Measurements from ENCODE around the gene STARD10.
"Not testable (repeated sequence)": the region's sequence is repeated elsewhere in the genome, so short reads cannot be mapped to it uniquely, and the experiment has no call there.

STARD10 gene, protein sequence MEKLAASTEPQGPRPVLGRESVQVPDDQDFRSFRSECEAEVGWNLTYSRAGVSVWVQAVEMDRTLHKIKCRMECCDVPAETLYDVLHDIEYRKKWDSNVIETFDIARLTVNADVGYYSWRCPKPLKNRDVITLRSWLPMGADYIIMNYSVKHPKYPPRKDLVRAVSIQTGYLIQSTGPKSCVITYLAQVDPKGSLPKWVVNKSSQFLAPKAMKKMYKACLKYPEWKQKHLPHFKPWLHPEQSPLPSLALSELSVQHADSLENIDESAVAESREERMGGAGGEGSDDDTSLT

GRCh38 chr11:72793425-72794367 lies at the start of gene STARD10:
STARD10 (minus strand) TSS chr11:72794047; CDS start chr11:72781181, 12,866 bp downstream.
- peak; percentile 99 for DNase-seq

DNA sequence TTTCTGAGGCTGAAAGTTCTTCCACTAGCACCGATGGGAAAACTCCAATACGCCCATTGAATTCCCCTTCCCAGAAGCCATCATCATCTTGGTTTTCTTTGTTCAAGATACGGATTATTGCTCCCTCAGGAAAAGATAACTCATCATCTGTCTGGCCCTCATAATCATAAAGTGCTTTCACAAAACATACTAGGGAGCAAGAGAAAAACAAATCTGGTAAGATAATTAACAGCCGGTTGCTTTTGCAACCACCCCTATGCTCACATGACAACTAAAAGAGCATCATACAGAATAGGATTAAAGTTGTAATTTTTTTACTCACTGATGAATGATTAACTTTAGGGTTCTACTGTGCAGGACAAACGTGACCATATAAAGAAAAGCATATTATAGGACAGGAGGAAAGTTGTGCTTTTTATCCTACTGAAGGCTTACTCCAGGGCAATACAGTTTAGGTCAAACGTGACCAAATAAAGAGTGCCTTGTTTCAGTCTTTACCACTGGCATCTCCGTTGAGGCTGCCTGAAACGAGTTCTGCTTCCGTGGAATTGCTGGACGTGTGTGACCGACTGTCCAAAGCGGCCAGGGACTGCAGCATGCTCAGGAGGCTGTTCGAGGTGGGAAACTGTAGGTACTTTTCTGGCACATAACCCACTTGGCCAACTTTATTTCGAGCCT lies 48.9 kb upstream of the STARD10 start:
- DNase-seq = no peak

DNA sequence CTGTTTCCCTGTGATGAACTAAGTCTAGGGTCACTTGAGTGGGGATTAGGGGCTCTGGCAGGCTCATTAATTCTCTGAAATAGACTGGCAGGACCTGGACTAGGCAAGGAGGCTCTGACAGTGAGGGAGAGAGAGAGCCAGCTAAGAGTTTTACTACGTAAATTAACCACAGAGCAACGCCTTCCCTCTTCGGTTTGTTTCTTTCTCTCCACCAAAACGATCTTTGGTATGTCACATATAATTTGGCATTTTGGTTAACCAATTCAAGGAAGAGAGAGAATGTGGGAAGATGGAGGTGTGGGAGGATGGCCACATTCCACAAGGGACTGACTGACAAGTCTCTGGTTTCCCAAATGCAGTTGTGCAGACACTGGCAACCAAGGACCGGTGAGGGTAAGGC lies 48.3 kb upstream of the STARD10 start:
- no peak for DNase-seq

DNA sequence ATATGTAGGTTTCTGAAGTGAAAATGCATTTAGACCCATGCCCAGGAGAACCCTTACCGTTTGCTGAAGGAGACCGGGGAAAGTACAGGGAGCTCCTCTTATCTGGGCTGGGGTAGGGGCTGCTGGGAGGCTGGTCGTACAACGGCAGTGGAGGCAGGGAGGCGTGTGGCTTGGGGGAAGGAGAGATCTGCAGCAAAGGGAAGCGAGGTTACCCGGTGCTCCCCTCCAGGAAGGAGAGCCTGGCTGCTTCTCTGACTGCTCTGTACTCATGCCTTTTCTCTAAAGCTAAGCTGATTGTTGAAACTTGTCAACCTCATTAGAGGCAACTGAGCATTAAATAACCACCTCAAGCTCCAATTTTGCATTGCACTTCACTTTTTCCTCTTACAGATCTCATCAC lies 47.5 kb upstream of the STARD10 start:
- DNase-seq = no peak

DNA sequence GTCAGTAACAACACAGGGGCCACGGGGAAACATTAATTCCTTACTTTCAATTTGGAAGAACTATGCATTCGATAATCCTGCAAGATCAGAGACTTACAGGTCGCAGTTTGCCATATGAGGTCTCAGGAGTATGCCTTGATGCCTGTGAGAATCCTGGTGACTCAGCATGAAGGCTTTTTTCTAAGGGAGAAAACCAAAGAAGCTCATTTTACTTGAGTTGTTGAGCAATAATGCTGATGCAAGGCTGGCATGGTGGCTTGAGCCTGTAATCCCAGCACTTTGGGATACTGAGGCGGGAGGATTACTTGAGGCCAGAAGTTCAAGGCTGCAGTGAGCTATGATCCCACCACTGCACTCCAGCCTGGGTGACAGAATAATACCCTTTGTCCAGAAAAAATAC lies 46.9 kb upstream of the STARD10 start:
- DNase-seq = no peak

- no peak for DNase-seq
These were observed 45.0 kb upstream of the STARD10 start for GRCh38 chr11:72838691-72839305.

GRCh38 chr11:72836111-72836510 lies 42.3 kb upstream of the STARD10 start:
- DNase-seq = no peak

DNA sequence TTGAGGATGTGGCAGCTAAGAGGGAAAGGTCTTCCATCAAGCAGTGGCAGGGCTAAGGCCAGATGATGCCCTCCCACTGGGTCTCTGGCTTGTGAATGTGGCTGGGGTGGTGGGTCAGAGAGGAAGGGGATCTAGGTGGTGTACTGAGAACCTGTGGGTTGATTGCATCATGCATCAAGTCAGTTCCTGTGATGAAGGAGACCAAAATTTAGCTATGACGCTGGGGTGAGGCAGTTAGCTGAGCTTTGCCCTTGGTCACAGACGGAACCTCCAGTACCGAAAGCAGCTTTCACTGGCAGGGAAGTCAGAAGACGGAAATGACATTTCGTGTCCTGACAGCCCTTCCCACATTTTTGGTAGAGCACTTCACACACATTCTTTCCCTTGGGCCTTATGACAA lies 41.1 kb upstream of the STARD10 start:
- no peak for DNase-seq

- no peak for DNase-seq
These were observed 40.1 kb upstream of the STARD10 start for GRCh38 chr11:72833811-72834493.

- DNase-seq = no peak
These were observed 39.4 kb upstream of the STARD10 start for GRCh38 chr11:72833083-72833733.

DNA sequence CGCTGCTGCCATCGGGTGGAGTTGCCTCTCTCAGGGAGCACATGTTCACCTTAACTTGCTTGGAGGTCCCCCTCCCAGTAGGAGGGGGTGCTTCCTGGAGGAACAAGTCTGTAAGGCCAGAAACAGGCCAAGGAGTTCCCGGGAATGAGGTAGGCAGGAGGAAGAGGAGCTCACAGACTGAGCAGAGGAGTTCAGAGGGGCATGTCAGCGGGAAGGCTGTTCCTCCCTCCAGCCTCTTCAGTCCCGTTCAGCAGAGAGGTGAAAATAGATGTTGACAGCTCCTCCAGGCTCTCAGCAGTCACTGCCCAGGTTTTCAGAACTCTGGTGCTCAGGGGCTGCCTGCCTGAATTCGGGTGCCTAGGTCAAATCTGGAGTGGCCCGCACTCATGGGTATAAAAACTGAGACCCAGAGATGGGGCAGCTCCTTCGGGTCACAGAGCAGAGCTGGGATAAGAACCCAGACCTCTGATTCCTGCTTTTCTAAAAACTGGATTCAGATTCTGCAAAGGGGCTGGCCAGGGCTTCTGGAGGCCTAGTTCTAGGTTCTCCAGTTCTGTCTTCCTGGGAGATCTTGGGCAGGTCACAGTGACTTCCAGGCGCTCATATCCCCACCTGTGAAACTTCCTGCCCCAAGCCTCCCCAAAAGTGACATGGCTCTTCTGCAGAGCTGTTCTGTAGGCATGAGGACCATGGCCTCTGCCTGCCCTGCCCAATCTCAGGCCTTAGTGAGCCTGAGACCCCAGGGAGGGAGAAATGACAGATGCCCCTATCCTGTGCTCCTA lies 38.6 kb upstream of the STARD10 start:
- no peak for DNase-seq

DNA sequence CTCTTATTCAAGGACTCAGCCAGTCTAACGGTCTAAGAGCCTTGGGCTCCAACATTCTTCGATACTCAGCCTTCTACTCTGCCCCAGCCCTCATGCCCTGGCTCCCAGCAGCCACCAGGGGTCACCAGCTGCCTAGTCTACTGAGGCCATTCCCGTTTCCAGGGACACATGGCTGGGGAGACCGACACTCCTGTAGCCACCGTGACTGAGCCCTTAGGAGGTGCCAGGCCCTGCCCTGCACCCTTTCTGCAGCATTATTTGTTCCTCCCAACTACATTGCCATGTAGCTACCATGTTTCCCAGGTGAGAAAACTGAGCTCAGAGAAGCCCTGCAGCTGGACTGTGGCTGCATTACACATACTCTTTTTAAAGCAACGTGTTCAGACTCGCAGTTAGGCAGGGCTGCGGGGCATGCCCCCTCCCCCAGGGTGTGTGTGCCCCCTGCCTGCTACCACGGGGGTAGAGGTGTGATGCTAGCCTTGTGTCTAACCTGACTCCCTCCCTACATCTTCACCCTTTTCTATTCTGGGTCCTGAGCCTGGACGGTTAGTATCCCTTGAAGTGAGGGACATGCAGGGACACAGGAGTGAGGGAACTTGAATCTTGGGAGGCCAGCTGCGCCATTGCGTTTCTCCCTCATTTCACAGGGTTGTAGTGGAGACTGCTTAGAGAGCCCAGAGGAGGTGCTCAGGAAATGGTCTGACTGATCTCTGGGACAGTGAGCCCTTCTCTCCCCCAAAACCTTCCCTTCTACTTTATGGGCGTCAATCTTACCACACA lies 37.9 kb upstream of the STARD10 start:
- DNase-seq = peak; percentile 94

- DNase-seq = no peak
These were observed 36.2 kb upstream of the STARD10 start for GRCh38 chr11:72829884-72830533.

- DNase-seq = no peak
These were observed 35.3 kb upstream of the STARD10 start for GRCh38 chr11:72829178-72829577.

- DNase-seq = no peak
These were observed 34.9 kb upstream of the STARD10 start for GRCh38 chr11:72828692-72829101.

DNA sequence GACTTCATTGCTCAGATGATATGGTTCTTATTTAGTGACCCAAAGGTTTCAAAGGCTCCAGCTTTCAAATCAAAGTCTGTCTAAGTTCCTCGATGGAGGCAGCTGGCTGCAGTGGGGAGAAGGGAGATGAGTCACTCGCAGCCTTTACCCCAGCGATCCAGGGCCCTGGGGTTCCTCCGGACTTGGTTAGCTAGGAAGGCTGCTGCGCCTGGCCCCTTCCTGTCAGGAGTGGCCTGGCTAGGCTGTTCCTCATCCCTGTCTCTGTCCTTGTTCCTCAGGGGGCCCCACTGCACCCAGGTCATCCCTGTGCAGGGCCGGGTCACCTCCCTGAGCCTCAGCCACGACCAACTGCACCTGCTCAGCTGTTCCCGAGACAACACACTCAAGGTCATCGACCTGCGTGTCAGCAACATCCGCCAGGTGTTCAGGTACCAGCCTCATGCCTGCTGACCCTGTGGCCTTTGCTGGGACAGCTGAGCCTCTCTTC lies 34.3 kb upstream of the STARD10 start:
- DNase-seq = no peak

DNA sequence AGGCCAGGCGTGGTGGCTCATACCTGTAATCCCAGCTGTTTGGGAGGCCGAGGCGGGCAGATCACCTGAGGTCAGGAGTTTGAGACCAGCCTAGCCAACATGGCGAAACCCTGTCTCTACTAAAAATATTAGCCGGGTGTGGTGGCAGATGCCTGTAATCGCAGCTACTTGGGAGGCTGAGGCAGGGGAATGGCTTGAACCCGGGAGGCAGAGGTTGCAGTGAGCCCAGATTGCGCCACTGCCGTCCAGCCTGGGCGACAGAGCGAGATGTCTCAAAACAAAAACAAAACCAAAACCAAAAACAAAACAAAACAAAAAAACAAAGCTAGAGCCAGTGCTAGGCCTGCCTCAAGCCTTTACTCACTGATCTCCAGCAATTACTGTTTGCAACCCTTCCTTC lies 33.8 kb upstream of the STARD10 start:
- DNase-seq = not testable (repeated sequence)

GRCh38 chr11:72826942-72827480 lies 33.2 kb upstream of the STARD10 start:
- no peak for DNase-seq

All from eye (tissue), 1 donor.